GM12878 (cell line): Measurements from ENCODE around the gene ZNRF3. TPM values are rescaled to one million over a fixed set of nuclear protein-coding genes. Genes with fewer than 3 reads are reported as not detected.

ENCODE experiments used
- ATAC-seq: fragments of 200-7000 bp; cut with Tn5 transposase; 3 replicates; pipeline ENCODE4 v1.9.1; 2020; ENCODE audit warnings: mild to moderate bottlenecking, moderate library complexity
- BruUV-seq: library from RNA; stranded (reverse); fragments of 400-500 nt; replicated peaks from 2 replicates; lab custom pipeline; 2021; lab: Mats Ljungman, UMichigan
- CTCF ChIA-PET: fragments of 300-600 bp; sonication (Branson Sonifier 250); formaldehyde crosslinking; extraction: SDS; loops from one replicate; lab custom pipeline; 2021; ENCODE audit warnings: inconsistent platforms; lab: Yijun Ruan, JAX
- POLR2A ChIA-PET: fragments of 350-600 bp; formaldehyde crosslinking; extraction: SDS; loops from one replicate; lab custom pipeline; 2021; ENCODE audit warnings: inconsistent platforms; lab: Charles Lee
- RAD21 ChIA-PET: fragments of 300-600 bp; sonication (Branson Sonifier 250); formaldehyde crosslinking; loops from one replicate; lab custom pipeline; 2023; ENCODE audit warnings: antibody characterized with exemption; ENCODE audit not compliant: unreplicated experiment; lab: Charles Lee
- SMC1A ChIA-PET: fragments of 300-600 bp; sonication (Branson Sonifier 250); formaldehyde crosslinking; loops from one replicate; lab custom pipeline; 2023; ENCODE audit not compliant: unreplicated experiment, uncharacterized antibody; lab: Charles Lee
- DNase-seq: peaks from one replicate; pipeline ENCODE4 v3.0.0-alpha.2; 2011; ENCODE audit warnings: low read depth, low spot score
- FAIRE-seq: peaks from 3 replicates; lab custom pipeline; 2011; peaks lifted over from hg19 to GRCh38; lab: Jason Lieb, UNC
- H2AFZ ChIP-seq: 2 replicates; pipeline ENCODE4 v1.6.0; 2011; ENCODE audit warnings: low read depth, low read length, control low read depth; ENCODE audit not compliant: control insufficient read depth
- H3K27ac ChIP-seq: 2 replicates; pipeline ENCODE4 v1.5.1; 2011; ENCODE audit warnings: control low read depth; ENCODE audit not compliant: control insufficient read depth, insufficient read depth
- H3K27me3 ChIP-seq, 2 experiments: replicated peaks in 1 of 2; 2 replicates each; pipeline versions ENCODE4 v1.6.0 to v1.6.1; 2011; ENCODE audit warnings: low read length in 1 of 2; ENCODE audit not compliant: control insufficient read depth in 2 of 2, insufficient read depth in 2 of 2
- H3K36me3 ChIP-seq, 2 experiments: 2 replicates each; pipeline ENCODE4 v1.5.1; 2011; ENCODE audit warnings: low read length in 1 of 2; ENCODE audit not compliant: control insufficient read depth in 2 of 2, insufficient read depth in 2 of 2
- H3K4me1 ChIP-seq: 2 replicates; pipeline ENCODE4 v1.6.1; 2011; ENCODE audit warnings: mild to moderate bottlenecking, low read length, moderate library complexity, mixed read lengths; ENCODE audit not compliant: control insufficient read depth, insufficient read depth
- H3K4me2 ChIP-seq: 2 replicates; pipeline ENCODE4 v1.6.0; 2011; ENCODE audit warnings: control low read depth; ENCODE audit not compliant: control insufficient read depth, insufficient read depth
- H3K4me3 ChIP-seq: fragments of 200-600 bp; sonication (generic); 2 replicates; pipeline ENCODE4 v1.5.1; 2016
- H3K79me2 ChIP-seq: 2 replicates; pipeline ENCODE4 v1.6.0; 2011; ENCODE audit warnings: low read length; ENCODE audit not compliant: control insufficient read depth, insufficient read depth
- H3K9ac ChIP-seq: 2 replicates; pipeline ENCODE4 v1.8.0; 2011; ENCODE audit warnings: low read length, control low read depth, mixed read lengths; ENCODE audit not compliant: control insufficient read depth, insufficient read depth
- H3K9me3 ChIP-seq: replicated peaks from 3 replicates; pipeline ENCODE4 v1.5.1; 2011; ENCODE audit warnings: mild to moderate bottlenecking, low read length; ENCODE audit not compliant: control insufficient read depth, insufficient read depth
- H4K20me1 ChIP-seq: 2 replicates; pipeline ENCODE4 v1.6.0; 2011; ENCODE audit not compliant: control insufficient read depth, insufficient read depth
- BCL11A ChIP-seq: IDR thresholded peaks from 2 replicates; pipeline ENCODE4 v1.6.1; 2011; ENCODE audit warnings: low read depth, low read length
- CHD4 ChIP-seq: fragments of 200-600 bp; sonication (generic); IDR thresholded peaks from 2 replicates; pipeline ENCODE4 v1.6.1; 2016; ENCODE audit warnings: mild to moderate bottlenecking
- JUNB ChIP-seq: IDR thresholded peaks from 2 replicates; pipeline ENCODE4 v1.6.1; 2016; ENCODE audit warnings: antibody characterized with exemption, mild to moderate bottlenecking
- KLF5 ChIP-seq: fragments of 450-650 bp; IDR thresholded peaks from 2 replicates; pipeline ENCODE4 v1.6.1; 2014; ENCODE audit warnings: mild to moderate bottlenecking; ENCODE audit not compliant: partially characterized antibody
- MTA3 ChIP-seq: IDR thresholded peaks from 2 replicates; pipeline ENCODE4 v1.6.1; 2012; ENCODE audit warnings: low read length, inconsistent platforms, borderline replicate concordance
- MXI1 ChIP-seq: fragments of 150-350 bp; IDR thresholded peaks from 2 replicates; pipeline ENCODE4 v1.6.1; 2011; ENCODE audit warnings: low read depth, mild to moderate bottlenecking, inconsistent platforms, low read length, improper control_type of control experiment
- NRF1 ChIP-seq: conservative IDR thresholded peaks from 2 replicates; pipeline ENCODE4 v1.6.1; 2011; ENCODE audit warnings: mild to moderate bottlenecking, low read depth, low read length, improper control_type of control experiment
- POLR2A ChIP-seq: IDR thresholded peaks from 2 replicates; pipeline ENCODE4 v1.6.1; 2011; ENCODE audit warnings: low read depth, mild to moderate bottlenecking, low read length
- RB1 ChIP-seq: fragments of 450-650 bp; formaldehyde crosslinking; IDR thresholded peaks from 2 replicates; pipeline ENCODE4 v1.6.1; 2017; ENCODE audit warnings: mild to moderate bottlenecking, borderline replicate concordance
- TARDBP ChIP-seq: IDR thresholded peaks from 2 replicates; pipeline ENCODE4 v1.6.1; 2016; ENCODE audit warnings: borderline replicate concordance
- ZSCAN29 ChIP-seq: fragments of 450-650 bp; IDR thresholded peaks from 2 replicates; pipeline ENCODE4 v1.6.1; 2017; ENCODE audit warnings: mild to moderate bottlenecking, moderate library complexity
- WGBS: methylation state at CpG from one replicate; pipeline ENCODE4 v1.1.6; 2016; ENCODE audit warnings: low lambda C conversion rate; ENCODE audit not compliant: insufficient replicate concordance, insufficient coverage; ENCODE audit errors: missing lambda C conversion rate; 5-methylcytosine and 5-hydroxymethylcytosine counted together
- in situ Hi-C: fragments of 300-500 bp; cut with MboI; formaldehyde crosslinking; loops from 9 replicates; pipeline ENCODE4 v1.14.3; 2018; ENCODE audit warnings: mixed read lengths
- intact Hi-C: fragments of 100-400 bp; cut with micrococcal nuclease; formaldehyde crosslinking; loops from one replicate; pipeline ENCODE4 v1.14.2; 2022; ENCODE audit not compliant: unreplicated experiment
- polyA plus RNA-seq, 11 experiments: library from polyadenylated mRNA; depleted of rRNA in 4 of 11; unstranded in 6 of 11; stranded (reverse) in 5 of 11; fragments of >200 nt; fragmentation: Nextera tagmentation in 4 of 11; fragmentation: Illumina TruSeq in 1 of 11; extraction: Ambion mirVana in 4 of 11; extraction: Trizol in 1 of 11; gene quantifications; 1 replicate in 1 of 11; 2 replicates in 10 of 11; pipeline versions ENCODE4 v1.2.1 to v1.2.3, GENCODE V29; 2011 to 2016; ENCODE audit warnings: inconsistent platforms in 2 of 11, missing spikeins in 2 of 11, low read depth in 1 of 11
- total RNA-seq, 4 experiments: library from RNA; depleted of rRNA in 3 of 4; stranded (reverse); fragments of >200 nt in 3 of 4; fragmentation: Illumina TruSeq in 1 of 4; extraction: Trizol in 1 of 4; gene quantifications; 2 replicates each; pipeline versions ENCODE4 v1.2.1 to v1.2.3, GENCODE V29; 2013 to 2021
- TF ChIP-seq, protein P1 (sequence below): IDR thresholded peaks from 2 replicates; pipeline ENCODE4 v1.6.1; 2011; ENCODE audit warnings: borderline replicate concordance, low read depth, mild to moderate bottlenecking, moderate library complexity, low read length; ENCODE audit not compliant: insufficient read depth, poor library complexity, severe bottlenecking
- TF ChIP-seq, protein P2 (sequence below): fragments of 150-350 bp; IDR thresholded peaks from 2 replicates; pipeline ENCODE4 v1.6.1; 2016; ENCODE audit warnings: low read depth, low read length

ZNRF3 gene
- total and polyA plus RNA-seq, 10 of the 15 experiments (the other 5 are each of a cell fraction or from before 2014, with no cell fraction given) = 0.05 to 2.4 (median 0.46) TPM

GRCh38 chr22:28989484-28989883 is 106.1 kb downstream of the ZNRF3 start:
- ATAC-seq = no peak
- no peaks in the 10 kb centered on the region for H4K20me1 ChIP-seq
- no peak for DNase-seq
- no TSS peak for BruUV-seq
- TF ChIP-seq MTA3 = no peak
- TF ChIP-seq, all 136 proteins: peak for 0
- ChIA-PET POLR2A (interaction anchor here (1.0 to 2.0 kb wide), 4 partner anchors 10 to 28 kb away, joined by 3 to 9 read pairs (median 6); no protein-coding TSS in a partner anchor), RAD21 (interaction anchor here (1.0 to 2.5 kb wide), 7 partner anchors 10 to 105 kb away, joined by 3 to 9 read pairs (median 6); partner anchors contain the start of gene ZNRF3), CTCF (interaction anchor here (0.6 to 2.2 kb wide), 6 partner anchors 9 to 134 kb away, joined by 3 to 6 read pairs (median 4); no protein-coding TSS in a partner anchor), SMC1A (interaction anchor here (0.6 to 4.8 kb wide), 8 partner anchors 10 to 157 kb away, joined by 3 to 40 read pairs (median 6); no protein-coding TSS in a partner anchor)
- Histone ChIP-seq H3K9ac (no peak overlapping the region), H3K27ac (no peak overlapping the region), H3K36me3 (no peaks in the 10 kb centered on the region), H3K79me2 (no peaks in the 10 kb centered on the region), H3K4me1 (no peaks in the 10 kb centered on the region), H3K4me2 (no peak overlapping the region), H3K9me3 (no peaks in the 10 kb centered on the region; the same call in 2 of the 3 replicates), H3K4me3 (no peak overlapping the region), H2AFZ (no peak overlapping the region), H3K27me3 (no peaks in the 10 kb centered on the region)
- no peak for FAIRE-seq
- WGBS = 57% methylated on average over 7 of the region's 7 CpGs
- in situ Hi-C loops (no loop called here), intact Hi-C loops (no loop called here)

DNA sequence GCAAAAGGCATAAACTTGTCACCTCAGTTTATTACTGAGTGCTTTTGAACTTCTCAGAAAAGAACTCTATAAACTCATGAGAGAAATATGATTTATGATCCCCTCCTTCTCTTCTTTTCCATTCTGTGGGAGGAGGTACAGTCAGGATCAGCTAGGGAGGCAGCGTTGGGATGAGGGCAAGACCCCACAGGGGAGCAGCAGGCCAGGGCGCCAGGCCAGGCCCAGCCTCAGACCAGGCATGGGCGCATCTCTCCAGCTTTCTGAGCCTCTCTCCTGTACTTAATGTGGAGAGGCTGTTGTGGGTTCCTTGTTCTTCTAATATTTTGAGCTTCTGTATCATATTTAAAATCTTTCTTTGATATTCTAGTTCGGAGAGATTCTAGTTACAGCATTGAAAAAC is 106.5 kb downstream of the ZNRF3 start:
- POLR2A ChIA-PET = interaction anchor here (1.0 to 1.4 kb wide), 3 partner anchors 9 to 28 kb away, joined by 3 to 9 read pairs (median 5); no protein-coding TSS in a partner anchor
- H3K9me3 ChIP-seq = no peaks in the 10 kb centered on the region; the same call in 2 of the 3 replicates
- WGBS = 38% methylated on average over 4 of the region's 4 CpGs
- no peaks in the 10 kb centered on the region for H3K27me3 ChIP-seq
- H3K4me1 ChIP-seq = no peaks in the 10 kb centered on the region
- no peak overlapping the region for H3K27ac ChIP-seq
- H3K4me3 ChIP-seq = no peak overlapping the region
- H3K36me3 ChIP-seq = no peaks in the 10 kb centered on the region
- DNase-seq (no peak), ATAC-seq (no peak), FAIRE-seq (no peak)
- H3K9ac ChIP-seq = no peak overlapping the region
- SMC1A ChIA-PET = interaction anchor here (1.0 to 4.8 kb wide), 8 partner anchors 10 to 114 kb away, joined by 3 to 40 read pairs (median 5); no protein-coding TSS in a partner anchor
- CTCF ChIA-PET = interaction anchor here (0.5 to 2.2 kb wide), 3 partner anchors 63 to 137 kb away, joined by 3 to 6 read pairs (median 4); no protein-coding TSS in a partner anchor
- no peaks in the 10 kb centered on the region for H3K79me2 ChIP-seq
- H3K4me2 ChIP-seq = no peak overlapping the region
- BruUV-seq = no TSS peak
- H2AFZ ChIP-seq = no peak overlapping the region
- intact Hi-C loops = no loop called here
- in situ Hi-C loops = no loop called here
- no peaks in the 10 kb centered on the region for H4K20me1 ChIP-seq
- RAD21 ChIA-PET = interaction anchor here (0.6 to 2.4 kb wide), 4 partner anchors 12 to 105 kb away, joined by 3 to 6 read pairs (median 5); partner anchors contain the start of gene ZNRF3
- TF ChIP-seq, protein P1, sequence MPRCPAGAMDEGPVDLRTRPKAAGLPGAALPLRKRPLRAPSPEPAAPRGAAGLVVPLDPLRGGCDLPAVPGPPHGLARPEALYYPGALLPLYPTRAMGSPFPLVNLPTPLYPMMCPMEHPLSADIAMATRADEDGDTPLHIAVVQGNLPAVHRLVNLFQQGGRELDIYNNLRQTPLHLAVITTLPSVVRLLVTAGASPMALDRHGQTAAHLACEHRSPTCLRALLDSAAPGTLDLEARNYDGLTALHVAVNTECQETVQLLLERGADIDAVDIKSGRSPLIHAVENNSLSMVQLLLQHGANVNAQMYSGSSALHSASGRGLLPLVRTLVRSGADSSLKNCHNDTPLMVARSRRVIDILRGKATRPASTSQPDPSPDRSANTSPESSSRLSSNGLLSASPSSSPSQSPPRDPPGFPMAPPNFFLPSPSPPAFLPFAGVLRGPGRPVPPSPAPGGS = no peak
- TF ChIP-seq ZSCAN29 (no peak), BCL11A (no peak), JUNB (no peak), POLR2A (no peak), NRF1 (no peak), TARDBP (no peak), RB1 (no peak), MXI1 (no peak), KLF5 (no peak), CHD4 (no peak)
- TF ChIP-seq, protein P2, sequence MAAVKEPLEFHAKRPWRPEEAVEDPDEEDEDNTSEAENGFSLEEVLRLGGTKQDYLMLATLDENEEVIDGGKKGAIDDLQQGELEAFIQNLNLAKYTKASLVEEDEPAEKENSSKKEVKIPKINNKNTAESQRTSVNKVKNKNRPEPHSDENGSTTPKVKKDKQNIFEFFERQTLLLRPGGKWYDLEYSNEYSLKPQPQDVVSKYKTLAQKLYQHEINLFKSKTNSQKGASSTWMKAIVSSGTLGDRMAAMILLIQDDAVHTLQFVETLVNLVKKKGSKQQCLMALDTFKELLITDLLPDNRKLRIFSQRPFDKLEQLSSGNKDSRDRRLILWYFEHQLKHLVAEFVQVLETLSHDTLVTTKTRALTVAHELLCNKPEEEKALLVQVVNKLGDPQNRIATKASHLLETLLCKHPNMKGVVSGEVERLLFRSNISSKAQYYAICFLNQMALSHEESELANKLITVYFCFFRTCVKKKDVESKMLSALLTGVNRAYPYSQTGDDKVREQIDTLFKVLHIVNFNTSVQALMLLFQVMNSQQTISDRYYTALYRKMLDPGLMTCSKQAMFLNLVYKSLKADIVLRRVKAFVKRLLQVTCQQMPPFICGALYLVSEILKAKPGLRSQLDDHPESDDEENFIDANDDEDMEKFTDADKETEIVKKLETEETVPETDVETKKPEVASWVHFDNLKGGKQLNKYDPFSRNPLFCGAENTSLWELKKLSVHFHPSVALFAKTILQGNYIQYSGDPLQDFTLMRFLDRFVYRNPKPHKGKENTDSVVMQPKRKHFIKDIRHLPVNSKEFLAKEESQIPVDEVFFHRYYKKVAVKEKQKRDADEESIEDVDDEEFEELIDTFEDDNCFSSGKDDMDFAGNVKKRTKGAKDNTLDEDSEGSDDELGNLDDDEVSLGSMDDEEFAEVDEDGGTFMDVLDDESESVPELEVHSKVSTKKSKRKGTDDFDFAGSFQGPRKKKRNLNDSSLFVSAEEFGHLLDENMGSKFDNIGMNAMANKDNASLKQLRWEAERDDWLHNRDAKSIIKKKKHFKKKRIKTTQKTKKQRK = no peak
